OCI-LY1 (cell line): ENCODE data around the gene VOPP1.

Experiments used
- EZH2 ChIP-seq: fragments of 200-600 bp; sonication (generic), shearing (Covaris generic); IDR thresholded peaks from 2 replicates; pipeline ENCODE4 v1.8.0; 2017; ENCODE audit warnings: borderline replicate concordance, mixed run types, mild to moderate bottlenecking, antibody characterized with exemption, low read length, moderate library complexity, mixed read lengths
- TF ChIP-seq, protein P1 (sequence below): fragments of 200-600 bp; sonication (generic), shearing (Covaris generic); IDR thresholded peaks from 2 replicates; pipeline ENCODE4 v1.5.1; 2017; ENCODE audit warnings: mild to moderate bottlenecking, antibody characterized with exemption, low read length, moderate library complexity, mixed read lengths

DNA sequence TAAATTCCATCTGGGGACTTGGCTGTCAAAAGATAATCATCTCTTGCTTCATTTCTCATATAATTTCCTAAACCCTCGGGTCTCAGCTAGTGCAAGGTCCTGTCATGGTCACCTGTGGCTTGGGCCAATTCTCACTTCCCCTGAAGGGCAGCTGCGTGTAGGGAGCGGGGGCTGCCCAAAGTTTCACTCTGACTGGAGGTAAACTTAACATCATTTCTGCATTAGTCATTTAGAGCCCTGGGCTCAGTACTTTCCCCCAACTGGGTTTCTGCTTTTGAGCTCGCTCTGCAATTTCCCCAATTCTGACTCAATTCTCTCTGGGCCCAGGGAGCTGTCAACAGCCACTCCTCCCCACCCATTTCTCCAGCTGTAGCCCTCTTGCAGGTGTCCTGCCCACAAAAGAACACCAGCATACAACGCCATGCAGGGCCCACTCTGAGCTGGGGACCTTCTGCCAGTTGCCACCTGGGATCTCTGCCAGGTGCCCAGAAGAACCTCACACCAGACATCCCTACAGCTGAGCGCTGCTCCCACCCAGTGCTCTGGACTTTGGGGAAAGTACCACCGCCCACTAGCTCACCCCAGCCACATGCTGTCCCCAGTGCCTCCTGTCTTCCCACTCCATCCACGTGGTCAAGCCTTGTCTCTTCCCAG lies 37.9 kb downstream of the VOPP1 start:
- TF ChIP-seq, protein P1, sequence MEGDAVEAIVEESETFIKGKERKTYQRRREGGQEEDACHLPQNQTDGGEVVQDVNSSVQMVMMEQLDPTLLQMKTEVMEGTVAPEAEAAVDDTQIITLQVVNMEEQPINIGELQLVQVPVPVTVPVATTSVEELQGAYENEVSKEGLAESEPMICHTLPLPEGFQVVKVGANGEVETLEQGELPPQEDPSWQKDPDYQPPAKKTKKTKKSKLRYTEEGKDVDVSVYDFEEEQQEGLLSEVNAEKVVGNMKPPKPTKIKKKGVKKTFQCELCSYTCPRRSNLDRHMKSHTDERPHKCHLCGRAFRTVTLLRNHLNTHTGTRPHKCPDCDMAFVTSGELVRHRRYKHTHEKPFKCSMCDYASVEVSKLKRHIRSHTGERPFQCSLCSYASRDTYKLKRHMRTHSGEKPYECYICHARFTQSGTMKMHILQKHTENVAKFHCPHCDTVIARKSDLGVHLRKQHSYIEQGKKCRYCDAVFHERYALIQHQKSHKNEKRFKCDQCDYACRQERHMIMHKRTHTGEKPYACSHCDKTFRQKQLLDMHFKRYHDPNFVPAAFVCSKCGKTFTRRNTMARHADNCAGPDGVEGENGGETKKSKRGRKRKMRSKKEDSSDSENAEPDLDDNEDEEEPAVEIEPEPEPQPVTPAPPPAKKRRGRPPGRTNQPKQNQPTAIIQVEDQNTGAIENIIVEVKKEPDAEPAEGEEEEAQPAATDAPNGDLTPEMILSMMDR, result no peak
- TF ChIP-seq EZH2, result no peak
